Breast epithelium (tissue), 4 donors: ENCODE data around the gene BPTF. TPM values are rescaled to one million over a fixed set of nuclear protein-coding genes. Genes with fewer than 3 reads are reported as not detected.
"Not testable (repeated sequence)": the region's sequence is repeated elsewhere in the genome, so short reads cannot be mapped to it uniquely, and the experiment has no call there.

Source experiments
- DNase-seq, 2 donors: peaks; one replicate each; pipeline ENCODE4 v3.0.0-alpha.2; 2019; ENCODE audit warnings: low spot score in 2 of 2
- H3K27ac ChIP-seq, 2 donors: fragments of 200-600 bp; sonication (generic) in 1 of 2; one replicate each; pipeline ENCODE4 v1.5.1; 2016 to 2019; ENCODE audit warnings: mild to moderate bottlenecking in 1 of 2
- H3K27me3 ChIP-seq, 2 donors: fragments of 200-600 bp; sonication (generic) in 1 of 2; one replicate each; pipeline versions ENCODE4 v1.5.1 to v1.6.0; 2017 to 2019; ENCODE audit warnings: control low read depth in 1 of 2, mild to moderate bottlenecking in 1 of 2
- H3K36me3 ChIP-seq: fragments of 200-600 bp; one replicate; pipeline ENCODE4 v1.5.1; 2019
- H3K4me1 ChIP-seq, 2 donors: fragments of 200-600 bp; sonication (generic); one replicate each; pipeline ENCODE4 v1.5.1; 2016 to 2019; ENCODE audit warnings: control low read depth in 1 of 2
- H3K4me3 ChIP-seq, 3 donors: fragments of 200-600 bp; sonication (generic); 1 replicate in 2 of 3; 2 replicates in 1 of 3; pipeline ENCODE4 v1.5.1; 2016 to 2019; ENCODE audit warnings: mild to moderate bottlenecking in 3 of 3, moderate library complexity in 2 of 3
- H3K9me3 ChIP-seq, 2 donors: fragments of 200-600 bp; sonication (generic) in 1 of 2; one replicate each; pipeline ENCODE4 v1.5.1; 2016 to 2019; ENCODE audit warnings: control low read depth in 1 of 2
- CTCF ChIP-seq, 3 donors: fragments of 450-650 bp; IDR thresholded peaks; one replicate each; pipeline ENCODE4 v1.5.1; 2016 to 2017; ENCODE audit warnings: antibody characterized with exemption in 3 of 3, mild to moderate bottlenecking in 3 of 3, moderate library complexity in 3 of 3
- POLR2A ChIP-seq: fragments of 450-650 bp; IDR thresholded peaks from one replicate; pipeline ENCODE4 v1.6.1; 2016; ENCODE audit warnings: antibody characterized with exemption, mild to moderate bottlenecking, moderate library complexity
- POLR2AphosphoS5 ChIP-seq, 3 donors: sonication (generic); formaldehyde crosslinking; IDR thresholded peaks; one replicate each; pipeline ENCODE4 v1.6.1; 2017; ENCODE audit warnings: antibody characterized with exemption in 3 of 3
- intact Hi-C: fragments of 100-400 bp; cut with DNase I; formaldehyde crosslinking; loops from one replicate; pipeline ENCODE4 v1.15.1; 2023; ENCODE audit warnings: low total_unique reads
- total RNA-seq, 3 donors: library from RNA; depleted of rRNA; stranded (reverse); fragments of >200 nt; gene quantifications; one replicate each; pipeline ENCODE4 v1.1.0, GENCODE V29; 2016

Gene BPTF
- total RNA-seq, 3 donors from 2014 or later: 97.6 to 142 (median 120) TPM

- Histone ChIP-seq H3K4me1 (no peaks in the 10 kb centered on the region), H3K9me3 (no peaks in the 10 kb centered on the region), H3K27me3 (no peaks in the 10 kb centered on the region), H3K27ac (no peak overlapping the region), H3K36me3 (no peaks in the 10 kb centered on the region), H3K4me3 (no peak overlapping the region)
- TF ChIP-seq CTCF (IDR thresholded peaks at IDR 0.05) (no peak), POLR2A (no peak)
- intact Hi-C loops: no loop called here
- no peak for DNase-seq
Measured at GRCh38 chr17:67959510-67959909, 134.2 kb downstream of the BPTF start.

GRCh38 chr17:67960276-67960675 is 135.0 kb downstream of the BPTF start:
- H3K27ac ChIP-seq, H3K4me3 ChIP-seq, H3K36me3 ChIP-seq, H3K9me3 ChIP-seq, intact Hi-C loops, H3K27me3 ChIP-seq, DNase-seq, H3K4me1 ChIP-seq: not testable (repeated sequence)

- H3K9me3 ChIP-seq, H3K4me3 ChIP-seq, H3K4me1 ChIP-seq, intact Hi-C loops, H3K27ac ChIP-seq, DNase-seq, H3K27me3 ChIP-seq, H3K36me3 ChIP-seq: not testable (repeated sequence)
Measured at GRCh38 chr17:67962156-67962555, 136.9 kb downstream of the BPTF start.

- H3K4me3 ChIP-seq, H3K9me3 ChIP-seq, intact Hi-C loops, H3K36me3 ChIP-seq, H3K27ac ChIP-seq, H3K27me3 ChIP-seq, DNase-seq, H3K4me1 ChIP-seq: not testable (repeated sequence)
- TF ChIP-seq CTCF (IDR thresholded peaks at IDR 0.05): peak; percentile 51 to 70 (median 65)
Measured at GRCh38 chr17:67963145-67963572, 137.9 kb downstream of the BPTF start.

- intact Hi-C loops: no loop called here
- H3K27me3 ChIP-seq: no peaks in the 10 kb centered on the region
- H3K4me3 ChIP-seq: no peak overlapping the region
- TF ChIP-seq CTCF (IDR thresholded peaks at IDR 0.05) (no peak), POLR2A (no peak), POLR2AphosphoS5 (IDR thresholded peaks at IDR 0.05) (no peak)
- H3K36me3 ChIP-seq: no peaks in the 10 kb centered on the region
- no peaks in the 10 kb centered on the region for H3K4me1 ChIP-seq
- DNase-seq: no peak
- H3K9me3 ChIP-seq: no peaks in the 10 kb centered on the region
- no peak overlapping the region for H3K27ac ChIP-seq
Measured at GRCh38 chr17:67970783-67971182, 145.5 kb downstream of the BPTF start.

- no peaks in the 10 kb centered on the region for H3K9me3 ChIP-seq
- no peaks in the 10 kb centered on the region for H3K36me3 ChIP-seq
- no peaks in the 10 kb centered on the region for H3K27me3 ChIP-seq
- intact Hi-C loops: no loop called here
- TF ChIP-seq CTCF (IDR thresholded peaks at IDR 0.05): no peak
- H3K4me1 ChIP-seq: no peaks in the 10 kb centered on the region
- DNase-seq: no peak
- no peak overlapping the region for H3K27ac ChIP-seq
- H3K4me3 ChIP-seq: no peak overlapping the region
Measured at GRCh38 chr17:67974185-67974584, 148.9 kb downstream of the BPTF start.
